ENCODE results near the gene BCAP31.
A peak's percentile ranks its signal among the peaks of the same experiment; 100 is the strongest.

BCAP31 gene

DNA sequence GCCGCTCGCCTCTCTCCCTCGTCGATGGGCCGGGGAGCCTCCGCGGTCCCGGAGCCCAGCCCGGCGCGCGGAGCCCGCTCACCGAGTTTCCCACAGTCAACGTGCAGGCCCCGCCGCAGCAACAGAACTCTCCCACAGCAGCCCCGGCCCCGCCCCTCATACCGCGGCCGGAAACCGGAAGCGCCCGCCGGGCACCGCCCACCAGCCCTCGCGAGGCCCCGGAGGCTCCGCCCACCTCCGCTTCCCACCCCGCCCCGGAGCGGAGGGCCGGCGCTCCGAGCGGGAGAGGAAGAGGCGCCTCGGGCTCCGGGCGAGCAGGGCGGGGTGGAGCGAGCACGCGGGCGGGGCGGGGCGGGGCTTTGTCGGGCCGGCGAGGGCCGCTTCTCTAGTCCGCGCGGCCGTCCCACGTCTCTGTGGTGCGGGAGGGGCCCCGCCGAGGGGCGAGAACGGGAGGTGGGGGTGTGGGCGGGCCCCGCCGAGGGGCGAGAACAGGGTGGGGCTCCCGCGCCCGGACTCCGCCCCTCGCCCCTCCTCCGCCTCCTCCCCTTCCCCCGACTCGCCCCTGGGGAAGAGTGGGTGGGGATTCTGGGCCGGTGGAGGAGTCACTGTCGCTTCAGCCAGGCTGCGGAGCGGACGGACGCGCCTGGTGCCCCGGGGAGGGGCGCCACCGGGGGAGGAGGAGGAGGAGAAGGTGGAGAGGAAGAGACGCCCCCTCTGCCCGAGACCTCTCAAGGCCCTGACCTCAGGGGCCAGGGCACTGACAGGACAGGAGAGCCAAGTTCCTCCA, at the start of gene BCAP31, which contains the start of gene ABCD1:
BCAP31 (minus strand) TSS at position 136 of the 787 bp plus-strand sequence. CDS start 1,143 bp downstream, outside the sequence.
ABCD1 (plus strand) TSS at position 605 of the 787 bp plus-strand sequence. CDS start 411 bp downstream, outside the sequence.
- peak; percentile 78 for DNase-seq

DNA sequence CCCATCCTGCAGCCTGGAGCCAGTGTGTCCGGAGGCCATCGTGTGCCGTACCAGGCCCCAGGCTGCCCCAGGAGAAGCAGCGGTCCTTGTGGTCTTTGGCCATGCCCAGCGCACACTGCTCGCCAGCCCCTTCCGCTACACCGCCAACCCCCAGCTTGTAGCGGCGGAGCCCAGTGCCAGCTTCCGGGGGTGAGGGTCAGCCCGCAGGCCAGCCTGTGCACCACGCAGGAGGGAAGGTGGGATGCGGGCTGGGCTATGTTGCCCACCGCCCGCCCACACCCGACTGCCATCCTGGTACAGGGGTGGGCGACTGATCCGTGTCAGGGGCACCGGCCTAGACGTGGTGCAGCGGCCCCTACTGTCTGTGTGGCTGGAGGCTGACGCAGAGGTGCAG, 49.0 kb upstream of the BCAP31 start:
- no peak for DNase-seq

- DNase-seq: no peak
Measured at GRCh38 chrX:153772316-153773217, 48.4 kb upstream of the BCAP31 start.

DNA sequence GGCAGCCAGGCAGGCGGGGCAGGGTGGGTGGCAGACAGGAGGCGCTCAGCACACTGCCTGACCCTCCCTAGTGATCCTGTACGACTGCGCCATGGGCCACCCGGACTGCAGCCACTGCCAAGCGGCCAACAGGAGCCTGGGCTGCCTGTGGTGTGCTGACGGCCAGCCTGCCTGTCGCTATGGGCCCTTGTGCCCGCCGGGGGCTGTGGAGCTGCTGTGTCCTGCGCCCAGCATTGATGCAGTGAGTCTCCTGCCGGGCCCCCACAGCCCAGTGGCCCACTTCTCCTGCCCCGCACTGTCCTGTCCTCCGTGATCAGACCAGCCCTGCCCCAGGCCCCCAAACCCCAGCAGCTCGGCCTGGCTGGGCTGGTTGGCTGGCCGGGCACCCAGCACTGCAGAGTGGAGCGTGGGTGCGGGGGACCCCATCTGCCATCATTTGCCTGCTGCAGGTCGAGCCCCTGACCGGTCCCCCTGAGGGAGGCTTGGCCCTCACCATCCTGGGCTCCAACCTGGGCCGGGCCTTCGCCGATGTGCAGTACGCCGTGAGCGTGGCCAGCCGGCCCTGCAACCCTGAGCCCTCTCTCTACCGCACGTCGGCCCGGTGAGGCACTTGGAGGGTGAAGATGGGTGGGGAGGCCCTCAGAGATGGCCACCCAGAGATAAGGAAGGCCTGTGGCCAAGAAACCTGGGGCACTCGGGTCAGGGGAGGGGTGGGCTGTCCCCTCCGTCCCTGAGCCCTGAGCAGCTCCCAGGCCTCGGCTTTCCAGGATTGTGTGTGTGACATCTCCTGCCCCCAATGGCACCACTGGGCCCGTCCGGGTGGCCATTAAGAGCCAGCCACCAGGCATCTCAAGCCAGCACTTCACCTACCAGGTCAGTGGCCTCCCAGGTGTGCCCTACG, 47.5 kb upstream of the BCAP31 start:
- no peak for DNase-seq

DNA sequence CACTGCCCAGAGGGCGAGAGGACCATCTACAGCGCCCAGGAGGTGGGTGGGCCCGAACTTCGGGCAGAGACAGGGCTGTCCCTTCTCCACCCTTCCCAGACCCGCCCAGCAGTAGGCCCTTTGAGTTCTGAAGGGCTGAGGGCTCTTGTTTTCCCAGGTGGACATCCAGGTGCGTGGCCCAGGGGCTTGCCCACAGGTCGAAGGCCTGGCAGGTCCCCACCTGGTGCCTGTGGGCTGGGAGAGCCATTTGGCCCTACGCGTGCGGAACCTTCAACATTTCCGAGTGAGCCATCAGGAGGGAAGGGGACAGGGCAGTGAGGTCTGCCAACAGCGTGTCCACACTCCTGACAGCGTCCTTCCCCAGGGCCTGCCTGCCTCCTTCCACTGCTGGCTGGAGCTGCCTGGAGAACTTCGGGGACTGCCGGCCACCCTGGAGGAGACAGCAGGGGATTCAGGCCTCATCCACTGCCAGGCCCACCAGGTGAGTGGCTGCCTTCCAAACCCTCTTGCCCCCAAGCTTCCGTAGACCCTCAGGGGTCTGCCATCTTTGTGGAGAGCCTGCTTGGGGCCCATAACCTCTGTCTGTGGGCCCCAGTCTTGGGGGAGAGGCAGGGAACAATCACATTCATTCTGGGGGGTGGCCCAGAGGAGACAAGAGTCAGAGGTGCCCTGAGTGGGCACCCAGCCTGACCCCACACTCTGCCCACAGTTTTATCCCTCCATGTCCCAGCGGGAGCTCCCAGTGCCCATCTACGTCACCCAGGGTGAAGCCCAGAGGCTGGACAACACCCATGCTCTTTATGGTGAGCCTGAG, 46.6 kb upstream of the BCAP31 start:
- DNase-seq: no peak

DNA sequence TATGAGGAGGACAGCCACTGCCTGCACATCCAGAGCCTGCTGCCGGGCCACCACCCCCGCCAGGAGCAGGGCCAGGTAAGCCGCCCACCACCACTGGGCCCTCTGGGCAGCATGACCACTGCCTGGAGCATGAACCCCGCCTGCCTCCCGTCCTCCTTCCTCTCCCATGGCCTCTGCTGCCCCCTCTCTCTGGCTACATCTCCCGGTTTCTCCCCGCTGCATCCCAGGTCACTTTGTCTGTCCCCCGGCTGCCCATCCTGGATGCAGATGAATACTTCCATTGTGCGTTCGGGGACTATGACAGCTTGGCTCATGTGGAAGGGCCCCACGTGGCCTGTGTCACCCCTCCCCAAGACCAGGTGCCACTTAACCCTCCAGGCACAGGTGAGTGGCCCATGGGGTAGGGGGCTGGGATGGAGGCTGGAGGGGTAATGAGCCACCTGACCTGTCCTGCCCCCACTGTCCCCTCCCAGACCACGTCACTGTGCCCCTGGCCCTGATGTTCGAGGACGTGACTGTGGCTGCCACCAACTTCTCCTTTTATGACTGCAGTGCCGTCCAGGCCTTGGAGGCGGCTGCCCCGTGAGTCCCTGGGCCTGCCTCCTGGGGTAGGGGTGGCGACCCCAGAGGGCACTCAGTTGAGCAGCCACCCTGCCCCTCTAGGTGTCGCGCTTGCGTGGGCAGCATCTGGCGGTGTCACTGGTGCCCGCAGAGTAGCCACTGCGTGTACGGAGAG, 45.8 kb upstream of the BCAP31 start:
- no peak for DNase-seq

- no peak for DNase-seq
Measured at GRCh38 chrX:153769158-153769864, 45.1 kb upstream of the BCAP31 start.

GRCh38 chrX:153768311-153769157, 44.3 kb upstream of the BCAP31 start:
- no peak for DNase-seq

- DNase-seq: no peak
Measured at GRCh38 chrX:153767674-153768055, 43.5 kb upstream of the BCAP31 start.

DNA sequence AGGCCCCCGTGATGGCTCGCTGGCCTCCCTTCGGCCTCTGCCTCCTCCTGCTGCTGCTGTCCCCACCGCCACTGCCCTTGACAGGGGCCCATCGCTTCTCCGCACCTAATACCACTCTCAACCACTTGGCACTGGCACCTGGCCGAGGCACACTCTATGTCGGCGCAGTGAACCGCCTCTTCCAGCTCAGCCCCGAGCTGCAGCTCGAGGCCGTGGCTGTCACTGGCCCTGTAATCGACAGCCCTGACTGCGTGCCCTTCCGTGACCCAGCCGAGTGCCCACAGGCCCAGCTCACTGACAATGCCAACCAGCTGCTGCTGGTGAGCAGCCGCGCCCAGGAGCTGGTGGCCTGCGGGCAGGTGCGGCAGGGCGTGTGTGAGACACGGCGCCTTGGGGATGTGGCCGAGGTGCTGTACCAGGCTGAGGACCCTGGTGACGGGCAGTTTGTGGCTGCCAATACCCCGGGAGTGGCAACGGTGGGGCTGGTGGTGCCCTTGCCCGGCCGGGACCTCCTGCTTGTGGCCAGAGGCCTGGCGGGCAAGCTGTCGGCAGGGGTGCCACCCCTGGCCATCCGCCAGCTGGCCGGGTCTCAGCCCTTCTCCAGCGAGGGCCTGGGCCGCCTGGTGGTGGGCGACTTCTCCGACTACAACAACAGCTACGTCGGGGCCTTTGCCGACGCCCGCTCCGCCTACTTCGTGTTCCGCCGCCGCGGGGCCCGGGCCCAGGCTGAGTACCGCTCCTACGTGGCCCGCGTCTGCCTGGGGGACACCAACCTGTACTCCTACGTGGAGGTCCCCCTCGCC, 42.9 kb upstream of the BCAP31 start:
- no peak for DNase-seq

DNA sequence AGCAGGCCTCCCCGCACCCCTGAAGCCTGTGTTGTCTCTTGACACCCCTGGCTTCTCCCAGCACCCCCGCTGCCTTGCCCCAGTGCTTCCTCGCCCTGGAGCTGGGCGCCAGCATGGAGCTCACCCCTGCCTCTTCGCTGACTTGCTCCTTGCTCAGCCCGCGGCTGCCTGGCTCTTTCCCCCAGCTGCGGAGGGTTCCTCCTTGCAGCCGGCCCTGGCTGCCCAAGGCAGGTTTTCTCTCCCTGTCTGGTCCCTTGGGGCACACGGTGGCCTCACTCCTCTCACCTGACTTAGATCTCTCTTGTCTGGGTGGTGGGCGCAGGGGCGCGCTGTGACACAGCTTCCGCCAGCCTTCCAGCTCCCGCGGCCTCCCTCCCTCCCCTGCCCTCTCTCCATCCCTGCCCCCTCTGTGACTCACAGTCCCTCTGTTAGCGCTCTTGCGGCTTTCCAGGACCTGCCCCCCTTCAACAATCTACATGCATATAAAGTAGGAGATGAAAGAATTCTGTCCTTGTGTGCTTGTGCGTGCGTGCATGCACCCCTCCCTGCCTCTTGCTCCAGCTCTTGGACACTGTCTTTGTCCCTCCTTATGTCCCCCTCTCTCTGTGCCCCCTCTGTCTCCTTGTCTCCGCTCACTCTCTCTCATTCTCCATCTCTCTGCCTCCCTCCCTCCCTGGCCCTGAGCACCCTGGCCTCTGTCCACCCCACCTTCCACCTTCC, 42.1 kb upstream of the BCAP31 start:
- DNase-seq: no peak

GRCh38 chrX:153765138-153766079, 41.2 kb upstream of the BCAP31 start:
- DNase-seq: no peak

DNA sequence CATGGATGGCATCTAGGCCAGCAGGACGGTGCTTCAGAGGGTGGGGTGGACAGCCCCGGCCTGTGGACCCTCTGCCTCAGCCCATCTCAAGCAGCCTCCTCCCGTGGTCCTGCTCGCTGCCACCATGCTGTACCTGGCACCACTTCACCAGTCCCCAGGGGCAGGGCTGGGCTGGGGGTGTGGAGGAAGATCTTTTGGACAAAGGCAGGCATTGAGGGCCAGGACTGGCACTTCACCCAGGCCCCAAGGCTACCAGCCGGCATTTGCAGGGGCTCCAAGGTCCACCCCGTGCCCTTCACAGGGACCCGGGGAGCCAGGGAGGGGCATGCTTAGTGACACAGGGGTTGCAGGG, 40.6 kb upstream of the BCAP31 start:
- DNase-seq: no peak

DNA sequence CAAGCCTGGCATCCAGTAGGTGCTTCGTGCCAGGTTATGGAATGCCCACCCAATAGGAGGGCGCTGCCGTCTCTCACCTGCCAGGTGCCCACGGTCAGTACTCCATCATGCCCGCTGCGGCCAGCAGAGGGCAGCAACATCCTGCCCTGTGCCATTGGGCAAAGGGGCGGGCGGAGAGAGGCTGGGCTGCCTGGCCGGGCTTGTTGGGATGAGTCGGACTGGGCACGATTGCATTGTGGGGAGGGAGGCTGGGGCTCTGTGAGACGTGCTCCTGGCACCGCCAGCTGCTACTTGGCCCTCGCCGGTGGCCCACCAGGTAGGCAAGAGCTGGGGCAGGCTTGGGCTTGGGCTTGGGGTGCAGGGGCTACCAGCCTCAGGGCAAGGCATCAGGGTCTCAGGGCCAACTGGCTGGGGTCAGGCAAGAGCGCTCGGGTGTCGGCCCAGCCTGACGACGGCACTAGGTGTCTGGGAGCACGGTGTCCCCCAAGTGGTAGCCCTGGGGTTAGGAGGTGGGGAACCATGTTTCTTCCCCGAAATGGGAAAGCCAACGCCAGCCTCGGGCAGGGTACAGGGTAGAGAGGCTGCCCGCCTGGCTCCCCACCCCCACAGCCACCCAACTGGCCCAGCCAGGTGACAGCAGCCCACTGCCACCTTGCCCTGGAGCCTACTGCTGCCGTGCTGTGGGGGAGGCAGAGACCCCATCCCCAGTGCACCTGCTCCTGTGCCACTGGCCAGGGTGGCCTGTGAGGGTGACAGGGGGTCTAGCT, 40.0 kb upstream of the BCAP31 start, which contains the start of gene PLXNB3:
PLXNB3 (plus strand) TSS at position 261 of the 767 bp plus-strand sequence. CDS start 1,287 bp downstream, outside the sequence.
- DNase-seq: peak; percentile 68

GRCh38 chrX:153763298-153763932, 39.2 kb upstream of the BCAP31 start:
- DNase-seq: no peak

Measured in COR-L47 (cell line).